Stimulated activated CD4-positive, alpha-beta T cell treated with anti-CD3 and anti-CD28 coated beads, TNF-alpha, amount 100 ng/mL, for 24 hours (primary cell): ENCODE data around the gene TNFRSF19.
"Not testable (repeated sequence)": the region's sequence is repeated elsewhere in the genome, so short reads cannot be mapped to it uniquely, and the experiment has no call there.

ENCODE experiments used
- DNase-seq, 3 experiments: peaks; one replicate each; pipeline ENCODE4 v3.0.0-alpha.2; 2020; ENCODE audit warnings: low read depth in 3 of 3

The TNFRSF19 gene

DNA sequence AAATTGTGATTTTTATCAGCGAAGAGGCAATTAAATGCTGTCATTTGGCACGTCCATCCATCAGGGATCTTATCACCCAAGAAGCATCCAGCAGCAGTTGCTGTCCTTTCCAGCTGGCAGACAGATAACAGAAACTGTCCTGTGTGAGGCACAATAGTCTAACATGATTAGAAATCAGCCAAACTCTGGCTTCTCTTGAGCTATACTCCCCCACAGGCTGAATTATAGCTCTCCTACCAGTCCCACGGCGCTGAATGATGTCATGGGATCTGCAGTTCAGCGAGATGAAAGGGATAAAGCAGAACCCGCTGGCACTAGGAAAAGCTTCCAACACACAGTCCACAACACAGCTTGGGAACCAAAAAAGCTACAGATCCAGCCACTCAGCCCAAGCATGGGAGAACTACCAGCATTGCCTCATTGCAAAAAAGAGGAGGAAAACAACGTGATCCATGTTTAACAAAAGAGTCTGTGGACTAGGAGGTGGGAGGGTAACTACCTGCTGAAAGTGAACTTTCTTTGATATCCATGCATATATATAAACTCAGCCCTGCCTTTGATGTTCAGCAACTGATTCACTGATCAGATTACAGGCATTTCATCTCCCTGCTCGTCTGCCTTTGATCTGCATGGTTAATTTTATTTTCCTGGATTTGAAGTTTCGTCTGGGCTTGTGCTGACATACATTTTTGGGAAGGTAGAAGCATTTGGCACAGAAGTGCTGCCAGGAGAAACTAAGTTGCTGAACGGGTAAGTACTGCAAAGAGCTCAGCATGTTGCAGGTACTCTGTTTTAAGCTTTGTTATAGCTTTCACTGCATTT, at the start of gene TNFRSF19:
TSS of gene TNFRSF19 (plus strand) at position 314 of the 822 bp plus-strand sequence. CDS start 19,772 bp downstream, outside the sequence.
- no peak for DNase-seq

DNA sequence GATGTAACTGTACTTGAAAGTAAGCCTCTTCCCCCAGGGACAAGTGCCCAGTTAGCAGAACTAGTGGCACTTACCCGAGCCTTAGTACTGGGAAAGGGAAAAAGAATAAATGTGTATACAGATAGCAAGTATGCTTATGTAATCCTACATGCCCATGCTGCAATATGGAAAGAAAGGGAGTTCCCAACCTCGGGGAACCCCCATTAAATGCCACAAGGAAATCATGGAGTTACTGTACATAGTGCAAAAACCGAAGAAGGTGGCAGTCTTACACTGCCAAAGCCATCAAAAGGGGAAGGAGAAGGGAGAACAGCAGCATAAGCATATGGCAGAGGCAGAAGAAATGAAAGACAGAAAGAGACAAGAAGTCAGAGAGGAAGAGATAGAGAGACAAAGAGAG, 40.3 kb upstream of the TNFRSF19 start:
- not testable (repeated sequence) for DNase-seq

GRCh38 chr13:23531446-23531845, 38.8 kb upstream of the TNFRSF19 start:
- no peak for DNase-seq

DNA sequence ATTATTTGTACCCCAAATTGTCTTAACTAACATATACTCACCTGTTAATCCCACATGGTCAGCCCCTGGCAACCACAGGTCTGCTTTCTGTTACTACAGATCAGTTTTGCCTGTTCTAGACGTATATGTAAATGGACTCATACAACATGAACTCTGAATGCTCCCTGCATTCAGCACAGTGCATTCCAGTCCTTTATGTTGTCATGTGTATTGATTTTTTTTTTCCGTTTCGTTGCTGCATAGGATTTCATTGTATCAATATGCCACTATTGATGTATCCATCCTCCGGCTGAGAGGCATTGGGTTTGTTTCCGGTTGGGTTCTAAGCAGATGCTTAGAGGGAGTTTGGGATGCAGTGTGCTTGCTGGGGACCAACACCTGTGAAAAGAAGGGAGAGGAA, 36.1 kb upstream of the TNFRSF19 start:
- no peak for DNase-seq

DNA sequence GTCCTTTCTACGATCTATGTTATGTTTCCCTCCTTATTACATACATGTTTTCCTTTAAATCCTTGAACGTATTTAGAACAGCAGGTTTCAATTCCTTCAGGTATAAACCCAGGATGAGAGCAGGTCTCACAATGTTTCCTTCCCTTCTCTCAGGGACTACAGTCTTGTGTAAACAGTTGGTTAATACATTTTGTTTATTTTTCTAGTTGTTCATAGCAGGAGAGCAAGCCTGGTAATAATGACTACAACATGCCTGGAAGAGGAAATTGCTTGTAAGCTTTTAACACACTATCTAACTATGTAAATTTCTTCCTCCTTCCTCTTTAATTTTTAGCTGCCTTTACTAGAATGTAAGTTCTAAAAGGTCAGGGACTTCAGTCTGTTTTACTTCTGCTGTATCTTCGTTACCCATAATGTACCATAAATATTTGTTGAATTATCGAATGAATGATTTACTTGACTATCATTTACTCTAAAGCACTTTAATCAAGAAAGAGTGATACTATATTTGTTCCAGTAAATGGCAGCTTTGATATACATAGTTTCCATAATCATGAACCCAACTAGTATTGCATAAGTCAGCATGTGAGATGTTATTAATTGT, 28.9 kb upstream of the TNFRSF19 start:
- DNase-seq: no peak

GRCh38 chr13:23544668-23545067, 25.5 kb upstream of the TNFRSF19 start:
- no peak for DNase-seq

DNA sequence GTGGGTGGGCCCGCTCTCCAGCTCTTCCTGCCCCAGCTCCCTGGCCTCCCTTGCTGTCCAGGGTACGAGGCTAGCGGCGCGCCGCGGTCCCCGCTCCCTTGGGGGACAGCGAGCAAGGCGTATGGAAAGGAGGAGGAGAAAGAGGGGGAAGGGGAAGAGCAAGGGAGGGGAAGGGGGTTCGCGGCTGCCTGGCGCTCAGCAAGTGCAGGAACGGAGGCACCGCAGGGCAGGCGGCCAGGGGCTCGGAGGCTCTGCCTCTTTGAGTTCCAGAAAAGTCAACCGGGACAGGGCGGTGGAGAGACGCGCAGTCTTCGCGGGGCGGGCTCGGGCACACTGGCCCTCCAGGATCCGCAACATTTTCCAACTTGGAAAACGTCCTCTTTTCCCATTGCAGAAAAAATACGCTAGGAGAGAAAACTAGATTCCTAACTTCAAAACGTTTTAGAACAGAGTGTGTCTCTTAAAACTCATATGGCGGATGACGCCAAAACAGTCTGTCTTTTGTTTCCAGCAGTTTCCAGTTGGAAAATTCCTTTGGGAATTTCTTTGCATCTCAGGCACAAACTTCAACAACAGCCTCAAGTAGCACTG, 23.1 kb upstream of the TNFRSF19 start:
- DNase-seq: no peak

- DNase-seq: no peak
These were observed 20.5 kb upstream of the TNFRSF19 start for GRCh38 chr13:23549724-23550123.

- no peak for DNase-seq
These were observed 20.0 kb upstream of the TNFRSF19 start for GRCh38 chr13:23550163-23550562.

GRCh38 chr13:23551213-23552008, 18.8 kb upstream of the TNFRSF19 start:
- no peak for DNase-seq

GRCh38 chr13:23552171-23552570, 18.0 kb upstream of the TNFRSF19 start:
- DNase-seq: no peak

DNA sequence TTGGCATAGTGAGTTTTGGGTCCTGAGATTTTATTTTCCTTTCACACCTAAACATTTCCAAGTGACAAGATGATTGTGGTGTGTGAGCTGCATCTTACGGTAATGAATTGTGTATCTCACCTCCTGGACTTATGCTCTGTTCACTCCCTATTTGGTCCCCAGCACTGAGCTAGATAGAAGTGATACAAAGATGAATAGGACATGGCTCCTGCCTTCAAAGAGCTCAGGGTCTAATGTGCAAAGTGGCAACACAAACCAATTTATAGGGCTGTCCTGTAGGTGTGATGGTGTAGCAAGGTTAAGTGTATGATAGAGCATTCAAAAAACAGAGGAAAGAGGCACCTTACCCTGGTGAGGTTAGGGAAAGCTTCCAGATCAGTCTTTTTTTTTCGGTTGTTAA, 17.6 kb upstream of the TNFRSF19 start:
- no peak for DNase-seq

GRCh38 chr13:23554000-23554399, 16.2 kb upstream of the TNFRSF19 start:
- DNase-seq: no peak

GRCh38 chr13:23557043-23557442, 13.2 kb upstream of the TNFRSF19 start:
- DNase-seq: no peak

DNA sequence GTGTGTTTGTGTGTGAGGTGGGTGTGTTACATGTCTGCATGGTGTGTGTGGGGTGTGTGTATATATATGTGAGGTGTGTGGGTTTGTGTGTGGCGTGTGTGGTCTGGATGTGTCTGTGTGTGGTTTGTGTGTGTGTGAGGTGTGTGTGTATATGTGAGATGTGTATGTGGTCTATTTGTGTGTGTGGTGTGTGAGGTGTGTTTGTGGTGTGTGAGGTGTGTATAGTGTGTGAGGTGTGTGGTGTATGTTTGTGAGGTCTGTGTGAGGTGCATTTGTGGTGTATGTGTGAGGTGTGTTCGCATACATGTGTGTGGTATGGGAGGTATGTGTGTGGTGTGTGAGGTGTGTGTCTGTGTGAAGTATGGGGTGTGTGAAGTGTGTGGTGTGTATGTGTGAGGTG, 12.5 kb upstream of the TNFRSF19 start:
- DNase-seq: no peak

- DNase-seq: peak in 1 of 3 experiments; percentile 12
These were observed 11.3 kb upstream of the TNFRSF19 start for GRCh38 chr13:23558675-23559536.

DNA sequence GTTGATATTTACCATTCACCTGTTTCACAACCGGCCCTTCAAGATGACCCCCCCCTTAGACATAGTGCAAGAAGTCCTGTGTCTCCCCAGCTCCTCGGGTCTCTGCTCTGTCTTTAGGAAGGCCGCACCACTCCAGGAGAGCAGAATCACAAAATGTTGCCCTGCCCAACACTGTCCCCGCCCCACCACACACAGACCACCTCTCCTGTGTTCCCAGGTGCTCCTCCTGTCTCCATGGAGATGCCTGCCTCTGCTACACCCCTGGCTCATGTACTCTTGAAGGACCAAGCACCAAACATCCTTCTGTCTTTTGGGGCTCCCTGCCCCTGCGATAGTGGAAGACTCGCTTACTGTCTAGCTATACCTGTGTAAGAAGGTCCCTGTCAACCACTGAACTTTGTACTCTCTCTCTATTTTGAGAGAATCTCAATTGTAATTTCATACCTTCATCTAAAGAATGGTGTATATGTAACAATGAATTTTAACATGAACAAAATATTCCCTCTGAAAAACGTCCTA, 9.6 kb upstream of the TNFRSF19 start:
- no peak for DNase-seq

- no peak for DNase-seq
These were observed 9.0 kb upstream of the TNFRSF19 start for GRCh38 chr13:23561261-23561660.

DNA sequence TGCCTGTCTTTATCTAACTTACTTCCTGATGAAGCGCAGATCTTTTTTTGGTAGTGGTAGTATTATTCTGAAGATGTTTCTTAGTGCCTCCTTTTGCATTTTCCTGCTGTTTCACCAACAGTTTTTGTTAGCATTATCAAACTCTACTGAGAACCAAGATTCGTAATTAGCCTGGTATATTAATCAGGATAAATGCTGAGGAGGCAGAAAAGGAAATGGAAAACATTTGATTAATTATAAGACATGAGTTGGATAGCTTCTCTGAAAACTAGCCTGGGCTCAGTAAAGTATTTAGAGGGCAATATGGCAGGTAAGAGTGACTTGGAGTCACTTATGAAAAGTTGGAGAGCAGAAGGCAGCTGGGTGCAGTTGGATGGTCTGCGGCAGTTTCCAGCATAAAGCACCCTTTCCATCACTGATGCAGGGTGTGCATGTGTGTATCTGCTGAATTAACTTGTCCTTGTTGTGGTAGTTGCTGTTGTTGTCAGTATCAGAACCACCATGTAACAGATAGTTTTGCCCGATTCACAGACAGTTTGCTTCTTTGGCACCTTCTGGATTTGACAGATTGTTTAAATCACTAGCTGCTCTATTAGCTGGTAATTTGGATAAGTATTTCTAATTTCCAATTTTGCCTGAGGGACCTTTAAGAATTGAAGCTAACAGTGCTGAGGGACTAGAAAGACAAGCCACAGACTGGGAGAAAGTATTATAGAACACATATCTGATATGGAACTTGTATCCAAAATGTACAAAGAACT, 6.9 kb upstream of the TNFRSF19 start:
- no peak for DNase-seq

- no peak for DNase-seq
These were observed 2.2 kb upstream of the TNFRSF19 start for GRCh38 chr13:23567906-23568460.
